Sigmoid colon (tissue), 7 donors: ENCODE data around the gene SGK2. TPM values are rescaled to one million over a fixed set of nuclear protein-coding genes. Genes with fewer than 3 reads are reported as not detected.

ENCODE experiments used
- DNase-seq: peaks from one replicate; pipeline ENCODE4 v3.0.0-alpha.2; 2019
- H3K27ac ChIP-seq, 4 donors: fragments of 200-600 bp; sonication (generic); one replicate each; pipeline ENCODE4 v1.5.1; 2016 to 2019; ENCODE audit warnings: mild to moderate bottlenecking in 1 of 4
- H3K27me3 ChIP-seq, 3 donors: fragments of 200-600 bp; sonication (generic); one replicate each; pipeline ENCODE4 v1.5.1; 2019; ENCODE audit warnings: mild to moderate bottlenecking in 1 of 3
- H3K36me3 ChIP-seq, 4 donors: fragments of 200-600 bp; sonication (generic); one replicate each; pipeline ENCODE4 v1.5.1; 2016 to 2019
- H3K4me1 ChIP-seq, 4 donors: fragments of 200-600 bp; sonication (generic); one replicate each; pipeline ENCODE4 v1.5.1; 2017 to 2019
- H3K4me3 ChIP-seq, 4 donors: fragments of 200-600 bp; sonication (generic); one replicate each; pipeline ENCODE4 v1.5.1; 2017 to 2019; ENCODE audit warnings: mild to moderate bottlenecking in 2 of 4, moderate library complexity in 1 of 4
- H3K9me3 ChIP-seq, 4 donors: fragments of 200-600 bp in 3 of 4; sonication (generic) in 3 of 4; one replicate each; pipeline versions ENCODE4 v1.5.1 to v1.6.1; 2013 to 2019
- CTCF ChIP-seq, 4 experiments: fragments of 450-650 bp in 3 of 4; fragments of 200-600 bp in 1 of 4; IDR thresholded peaks; one replicate each; pipeline ENCODE4 v1.5.1; 2016 to 2019; ENCODE audit warnings: antibody characterized with exemption in 4 of 4, mild to moderate bottlenecking in 3 of 4, moderate library complexity in 2 of 4
- EP300 ChIP-seq, 4 donors: sonication (generic); formaldehyde crosslinking; IDR thresholded peaks; one replicate each; pipeline ENCODE4 v1.6.1; 2017; ENCODE audit warnings: antibody characterized with exemption in 4 of 4
- POLR2A ChIP-seq, 2 donors: fragments of 450-650 bp; IDR thresholded peaks; one replicate each; pipeline ENCODE4 v1.6.1; 2016; ENCODE audit warnings: antibody characterized with exemption in 2 of 2, mild to moderate bottlenecking in 2 of 2, moderate library complexity in 2 of 2
- POLR2AphosphoS5 ChIP-seq, 4 donors: sonication (generic); formaldehyde crosslinking; IDR thresholded peaks; one replicate each; pipeline ENCODE4 v1.6.1; 2017; ENCODE audit warnings: antibody characterized with exemption in 4 of 4
- WGBS, 2 donors: extraction: QIAGEN DNeasy Blood & Tissue Kit; methylation state at CpG; one replicate each; pipeline ENCODE4 v1.1.7; 2013; 5-methylcytosine and 5-hydroxymethylcytosine counted together
- intact Hi-C: fragments of 100-400 bp; cut with DNase I; formaldehyde crosslinking; loops from one replicate; pipeline ENCODE4 v1.15.1; 2023
- polyA plus RNA-seq, 3 donors: library from polyadenylated mRNA; stranded (reverse); fragments of 200-250 nt; gene quantifications; one replicate each; pipeline ENCODE4 v1.2.3, GENCODE V29; 2013
- total RNA-seq, 4 donors: library from RNA; depleted of rRNA; stranded (reverse); fragments of >200 nt; gene quantifications; one replicate each; pipeline ENCODE4 v1.1.0, GENCODE V29; 2016
- donor health status: healthy with polysubstance abuse.
- donor health status: Bipolar disorder and iron deficiency.
- donor health status: healthy.

SGK2 gene
- total and polyA plus RNA-seq, 7 donors, result 0.66 to 114 (median 27.3) TPM; not detected in 1

DNA sequence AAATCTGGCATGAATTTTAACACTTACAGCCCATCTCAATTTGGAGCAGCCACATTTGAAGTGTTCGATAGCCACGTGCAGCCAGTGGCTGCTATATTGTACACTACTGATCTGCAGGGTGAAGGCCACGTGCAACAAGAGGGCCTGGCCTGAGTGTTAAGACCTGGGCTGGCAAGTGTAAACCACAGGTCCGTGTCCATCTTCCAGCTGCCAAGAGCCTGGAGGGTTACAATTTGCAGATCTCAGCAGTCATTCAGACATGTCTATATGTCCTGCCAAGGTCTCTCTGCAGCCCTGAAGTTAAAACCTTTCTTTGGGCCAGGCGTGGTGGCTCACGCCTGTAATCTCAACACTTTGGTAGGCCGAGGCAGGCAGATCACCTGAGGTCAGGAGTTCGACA is 14.1 kb downstream of the SGK2 start:
- no peaks in the 10 kb centered on the region for H3K9me3 ChIP-seq
- no peaks in the 10 kb centered on the region for H3K4me1 ChIP-seq
- H3K27ac ChIP-seq, result no peak overlapping the region
- H3K36me3 ChIP-seq, result no peaks in the 10 kb centered on the region
- H3K27me3 ChIP-seq, result no peaks in the 10 kb centered on the region
- no peak overlapping the region for H3K4me3 ChIP-seq
- WGBS, 2 donors, result 94 to 95% methylated on average over 8 of the region's 8 CpGs
- DNase-seq, result no peak
- TF ChIP-seq EP300 (IDR thresholded peaks at IDR 0.05) (no peak), POLR2AphosphoS5 (IDR thresholded peaks at IDR 0.05) (no peak), CTCF (IDR thresholded peaks at IDR 0.05) (no peak), POLR2A (IDR thresholded peaks at IDR 0.05) (no peak)
- intact Hi-C loops, result no loop called here

DNA sequence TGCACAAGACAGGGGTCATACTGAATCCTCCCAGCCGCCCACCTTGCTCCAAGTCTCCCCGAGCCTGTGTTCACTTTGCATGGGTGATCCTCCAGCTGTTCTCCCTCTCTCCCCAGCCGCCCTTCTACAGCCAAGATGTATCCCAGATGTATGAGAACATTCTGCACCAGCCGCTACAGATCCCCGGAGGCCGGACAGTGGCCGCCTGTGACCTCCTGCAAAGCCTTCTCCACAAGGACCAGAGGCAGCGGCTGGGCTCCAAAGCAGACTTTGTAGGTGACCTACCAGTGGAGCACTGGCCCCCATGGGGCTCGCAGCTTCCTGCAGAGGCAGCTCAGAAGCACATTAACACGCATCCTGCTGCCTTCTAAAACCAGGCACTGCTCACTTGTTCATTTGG is 17.3 kb downstream of the SGK2 start:
- DNase-seq, result no peak
- Histone ChIP-seq H3K4me1 (peaks cover 0 to 7% (median 0%) of the 10 kb centered on the region in 4 donors), H3K36me3 (no peaks in the 10 kb centered on the region), H3K27ac (no peak overlapping the region), H3K4me3 (no peak overlapping the region), H3K27me3 (no peaks in the 10 kb centered on the region), H3K9me3 (no peaks in the 10 kb centered on the region)
- intact Hi-C loops, result no loop called here
- 81 to 89% methylated on average over 10 of the region's 10 CpGs for WGBS, 2 donors
- TF ChIP-seq POLR2AphosphoS5 (IDR thresholded peaks at IDR 0.05), result no peak
- TF ChIP-seq CTCF (IDR thresholded peaks at IDR 0.05), result no peak
- TF ChIP-seq EP300 (IDR thresholded peaks at IDR 0.05), result no peak
- no peak for TF ChIP-seq POLR2A (IDR thresholded peaks at IDR 0.05)

DNA sequence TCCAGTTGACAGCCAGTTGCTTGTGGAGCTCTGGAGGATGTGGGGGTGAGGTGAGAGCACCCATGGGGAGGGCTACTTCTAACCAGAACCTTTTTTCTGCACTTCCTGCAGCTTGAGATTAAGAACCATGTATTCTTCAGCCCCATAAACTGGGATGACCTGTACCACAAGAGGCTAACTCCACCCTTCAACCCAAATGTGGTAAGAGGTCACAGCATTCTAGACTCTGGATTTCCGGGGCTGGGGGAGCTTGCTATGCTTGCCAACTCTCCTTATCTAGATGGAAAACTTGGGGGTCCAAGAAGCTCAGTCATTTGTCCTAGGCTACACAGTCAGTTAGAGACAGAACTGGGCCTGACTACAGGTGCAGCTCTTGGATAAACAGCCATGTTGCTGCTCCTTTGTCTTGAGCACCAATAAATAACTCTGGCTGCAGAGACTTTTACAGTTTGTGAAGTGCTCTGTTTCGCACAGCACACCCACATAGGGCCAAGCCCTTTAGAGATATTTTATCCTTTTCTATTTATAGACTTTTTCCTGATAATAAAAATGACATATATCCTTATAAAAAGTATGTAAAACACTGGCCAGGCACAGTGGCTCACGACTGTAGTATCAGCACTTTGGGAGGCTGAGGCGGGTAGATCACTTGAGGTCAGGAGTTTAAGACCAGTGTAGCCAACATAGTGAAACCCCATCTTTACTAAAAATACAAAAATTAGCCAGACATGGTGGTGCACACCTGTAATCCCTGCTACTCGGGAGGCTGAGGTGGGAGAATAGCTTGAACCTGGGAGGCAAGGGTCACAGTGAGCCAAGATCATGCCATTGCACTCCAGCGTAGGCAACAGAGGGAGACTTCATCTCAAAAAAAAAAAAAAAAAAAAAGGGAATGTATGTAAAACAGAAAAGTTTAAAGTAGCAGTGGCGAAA is 21.3 kb downstream of the SGK2 start:
- no peak for DNase-seq

DNA sequence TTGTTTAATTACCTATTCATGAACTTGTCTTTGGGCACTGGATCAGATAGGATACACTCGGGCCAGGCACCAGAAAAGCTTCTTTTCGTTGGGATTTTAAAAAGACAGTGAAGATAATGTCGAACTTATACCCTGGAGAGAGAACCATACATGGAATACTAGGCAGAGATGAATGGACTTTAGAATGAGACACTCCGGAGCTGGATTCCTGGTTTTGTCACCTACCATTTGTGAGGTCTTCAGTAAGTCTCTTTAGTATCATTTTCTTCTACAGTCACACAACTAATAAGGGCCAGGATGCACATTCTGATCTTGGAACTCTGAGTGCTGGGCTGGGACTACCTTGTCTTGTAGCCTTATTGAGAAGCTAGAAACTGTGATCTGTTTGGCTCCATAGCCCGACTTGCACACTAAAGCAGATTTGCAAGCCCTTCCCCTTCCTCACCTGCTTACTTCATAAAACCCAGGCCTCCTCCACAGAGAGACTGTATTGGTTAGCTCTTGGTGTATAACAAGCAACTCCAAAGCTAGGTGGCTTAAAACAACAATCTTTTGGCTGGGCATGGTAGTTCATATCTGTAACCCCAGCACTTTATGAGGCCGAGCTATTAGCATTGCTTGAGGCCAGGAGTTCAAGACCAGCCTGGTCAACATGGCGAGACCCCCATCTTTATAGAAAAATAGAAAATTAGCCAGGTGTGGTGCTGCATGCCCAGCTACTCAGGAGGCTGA is 24.5 kb downstream of the SGK2 start:
- TF ChIP-seq CTCF (IDR thresholded peaks at IDR 0.05) (no peak), POLR2A (IDR thresholded peaks at IDR 0.05) (no peak), POLR2AphosphoS5 (IDR thresholded peaks at IDR 0.05) (no peak), EP300 (IDR thresholded peaks at IDR 0.05) (no peak)
- Histone ChIP-seq H3K27ac (no peak overlapping the region), H3K4me3 (no peak overlapping the region), H3K27me3 (no peaks in the 10 kb centered on the region), H3K36me3 (no peaks in the 10 kb centered on the region), H3K9me3 (no peaks in the 10 kb centered on the region), H3K4me1 (peaks cover 0 to 7% (median 0%) of the 10 kb centered on the region in 4 donors)
- intact Hi-C loops, result no loop called here
- no peak for DNase-seq
- WGBS, 2 donors, result 89 to 93% methylated on average over 7 of the region's 7 CpGs

More for the DNA sequence above, 21.3 kb downstream of the SGK2 start:
- Histone ChIP-seq H3K9me3 (no peaks in the 10 kb centered on the region), H3K4me1 (peaks cover 0 to 7% (median 0%) of the 10 kb centered on the region in 4 donors), H3K27ac (no peak overlapping the region), H3K36me3 (no peaks in the 10 kb centered on the region), H3K27me3 (no peaks in the 10 kb centered on the region), H3K4me3 (no peak overlapping the region)
- intact Hi-C loops, result no loop called here
- WGBS, 2 donors, result 45 to 62% methylated on average over 7 of the region's 7 CpGs
- TF ChIP-seq EP300 (IDR thresholded peaks at IDR 0.05) (no peak), POLR2A (IDR thresholded peaks at IDR 0.05) (no peak), POLR2AphosphoS5 (IDR thresholded peaks at IDR 0.05) (no peak), CTCF (IDR thresholded peaks at IDR 0.05) (no peak)
